Uterus (tissue), 4 donors: ENCODE results near the gene RNF151. TPM values are rescaled to one million over a fixed set of nuclear protein-coding genes. Genes with fewer than 3 reads are reported as not detected.
A peak's percentile ranks its signal among the peaks of the same experiment; 100 is the strongest.

ENCODE experiments used
- DNase-seq, 2 donors: peaks; one replicate each; pipeline ENCODE4 v3.0.0-alpha.2; 2019 to 2020
- H3K27ac ChIP-seq, 2 donors: fragments of 200-600 bp; sonication (generic); 1 replicate in 1 of 2; 2 replicates in 1 of 2; pipeline ENCODE4 v1.5.1; 2016 to 2018
- H3K27me3 ChIP-seq, 2 donors: fragments of 200-600 bp; sonication (generic); one replicate each; pipeline ENCODE4 v1.5.1; 2018 to 2019; ENCODE audit warnings: control low read depth in 1 of 2
- H3K36me3 ChIP-seq, 2 donors: fragments of 200-600 bp; sonication (generic); one replicate each; pipeline ENCODE4 v1.5.1; 2019; ENCODE audit warnings: control low read depth in 1 of 2
- H3K4me1 ChIP-seq, 2 donors: fragments of 200-600 bp; sonication (generic); one replicate each; pipeline ENCODE4 v1.5.1; 2018 to 2019; ENCODE audit warnings: control low read depth in 1 of 2
- H3K4me3 ChIP-seq, 2 donors: fragments of 200-600 bp; sonication (generic); 1 replicate in 1 of 2; 2 replicates in 1 of 2; pipeline ENCODE4 v1.5.1; 2018 to 2019; ENCODE audit warnings: mild to moderate bottlenecking in 1 of 2
- H3K9me3 ChIP-seq, 2 donors: fragments of 200-600 bp; sonication (generic); one replicate each; pipeline ENCODE4 v1.5.1; 2019; ENCODE audit warnings: control low read depth in 1 of 2
- CTCF ChIP-seq, 4 experiments: fragments of 200-600 bp in 2 of 4; fragments of 450-650 bp in 2 of 4; sonication (generic) in 2 of 4; IDR thresholded peaks; one replicate each; pipeline ENCODE4 v1.5.1; 2016 to 2019; ENCODE audit warnings: antibody characterized with exemption in 4 of 4, mild to moderate bottlenecking in 2 of 4, moderate library complexity in 1 of 4
- POLR2A ChIP-seq, 2 donors: fragments of 450-650 bp; IDR thresholded peaks; one replicate each; pipeline ENCODE4 v1.6.1; 2016; ENCODE audit warnings: antibody characterized with exemption in 2 of 2, mild to moderate bottlenecking in 1 of 2, moderate library complexity in 1 of 2
- intact Hi-C: fragments of 100-400 bp; cut with DNase I; formaldehyde crosslinking; loops from one replicate; pipeline ENCODE4 v1.15.1; 2023; ENCODE audit warnings: low total_unique reads
- total RNA-seq, 4 donors: library from RNA; depleted of rRNA in 3 of 4; stranded (reverse); fragments of >200 nt in 3 of 4; gene quantifications; one replicate each; pipeline versions ENCODE4 v1.1.0 to v1.2.4, GENCODE V29; 2014 to 2023
- donor health status: DM: yes; HTN: yes; CAD: no.

The RNF151 gene
- total RNA-seq, 4 donors from 2014 or later: not detected

GRCh38 chr16:1990351-1991134, 23.9 kb downstream of the RNF151 start:
- no peak for TF ChIP-seq CTCF (IDR thresholded peaks at IDR 0.05)
- no peak for TF ChIP-seq POLR2A (IDR thresholded peaks at IDR 0.05)
- no peaks in the 10 kb centered on the region for H3K9me3 ChIP-seq
- H3K4me1 ChIP-seq: peaks cover 0 to 16% of the 10 kb centered on the region in 2 donors
- H3K27ac ChIP-seq: no peak overlapping the region
- H3K4me3 ChIP-seq: no peak overlapping the region
- intact Hi-C loops: no loop called here
- DNase-seq: no peak
- peaks cover 14 to 20% of the 10 kb centered on the region in 2 donors for H3K27me3 ChIP-seq
- H3K36me3 ChIP-seq: no peaks in the 10 kb centered on the region

GRCh38 chr16:1991135-1991551, 24.5 kb downstream of the RNF151 start:
- no peaks in the 10 kb centered on the region for H3K9me3 ChIP-seq
- TF ChIP-seq CTCF (IDR thresholded peaks at IDR 0.05) (no peak), POLR2A (IDR thresholded peaks at IDR 0.05) (no peak)
- H3K36me3 ChIP-seq: no peaks in the 10 kb centered on the region
- H3K27ac ChIP-seq: no peak overlapping the region
- intact Hi-C loops: no loop called here
- DNase-seq: no peak
- peaks cover 0 to 16% of the 10 kb centered on the region in 2 donors for H3K4me1 ChIP-seq
- peaks cover 14 to 20% of the 10 kb centered on the region in 2 donors for H3K27me3 ChIP-seq
- no peak overlapping the region for H3K4me3 ChIP-seq

- H3K4me3 ChIP-seq: peak overlapping the region in 1 of 2 donors; percentile 7
- H3K27ac ChIP-seq: no peak overlapping the region
Observed at GRCh38 chr16:1991588-1991947, 24.9 kb downstream of the RNF151 start.

GRCh38 chr16:1991948-1992703, 25.5 kb downstream of the RNF151 start:
- TF ChIP-seq CTCF (IDR thresholded peaks at IDR 0.05) (no peak), POLR2A (IDR thresholded peaks at IDR 0.05) (peak in 1 of 2 donors; percentile 19)
- intact Hi-C loops: no loop called here

More at GRCh38 chr16:1991588-1991947, 24.9 kb downstream of the RNF151 start:
- no peak for DNase-seq
- intact Hi-C loops: no loop called here
- H3K36me3 ChIP-seq: no peaks in the 10 kb centered on the region
- H3K9me3 ChIP-seq: no peaks in the 10 kb centered on the region
- H3K27me3 ChIP-seq: peaks cover 14 to 20% of the 10 kb centered on the region in 2 donors
- H3K4me1 ChIP-seq: peaks cover 0 to 16% of the 10 kb centered on the region in 2 donors
- no peak for TF ChIP-seq POLR2A (IDR thresholded peaks at IDR 0.05)
- TF ChIP-seq CTCF (IDR thresholded peaks at IDR 0.05): no peak

More at GRCh38 chr16:1991948-1992703, 25.5 kb downstream of the RNF151 start:
- Histone ChIP-seq H3K9me3 (no peaks in the 10 kb centered on the region), H3K27me3 (peaks cover 14 to 20% of the 10 kb centered on the region in 2 donors), H3K4me1 (peaks cover 0 to 16% of the 10 kb centered on the region in 2 donors), H3K4me3 (peak overlapping the region in 1 of 2 donors; percentile 7), H3K27ac (no peak overlapping the region), H3K36me3 (no peaks in the 10 kb centered on the region)
- peak; percentile 83 to 84 for DNase-seq
